Testis (tissue), 2 donors: ENCODE measurements around the gene CST11.

ENCODE experiments used
- CTCF ChIP-seq, 3 experiments: fragments of 450-650 bp in 2 of 3; fragments of 200-600 bp in 1 of 3; sonication (generic) in 1 of 3; IDR thresholded peaks; one replicate each; pipeline ENCODE4 v1.5.1; 2016 to 2019; ENCODE audit warnings: antibody characterized with exemption in 3 of 3, mild to moderate bottlenecking in 2 of 3, moderate library complexity in 1 of 3
- POLR2A ChIP-seq: fragments of 450-650 bp; IDR thresholded peaks from one replicate; pipeline ENCODE4 v1.6.1; 2017; ENCODE audit warnings: antibody characterized with exemption, mild to moderate bottlenecking, moderate library complexity

DNA sequence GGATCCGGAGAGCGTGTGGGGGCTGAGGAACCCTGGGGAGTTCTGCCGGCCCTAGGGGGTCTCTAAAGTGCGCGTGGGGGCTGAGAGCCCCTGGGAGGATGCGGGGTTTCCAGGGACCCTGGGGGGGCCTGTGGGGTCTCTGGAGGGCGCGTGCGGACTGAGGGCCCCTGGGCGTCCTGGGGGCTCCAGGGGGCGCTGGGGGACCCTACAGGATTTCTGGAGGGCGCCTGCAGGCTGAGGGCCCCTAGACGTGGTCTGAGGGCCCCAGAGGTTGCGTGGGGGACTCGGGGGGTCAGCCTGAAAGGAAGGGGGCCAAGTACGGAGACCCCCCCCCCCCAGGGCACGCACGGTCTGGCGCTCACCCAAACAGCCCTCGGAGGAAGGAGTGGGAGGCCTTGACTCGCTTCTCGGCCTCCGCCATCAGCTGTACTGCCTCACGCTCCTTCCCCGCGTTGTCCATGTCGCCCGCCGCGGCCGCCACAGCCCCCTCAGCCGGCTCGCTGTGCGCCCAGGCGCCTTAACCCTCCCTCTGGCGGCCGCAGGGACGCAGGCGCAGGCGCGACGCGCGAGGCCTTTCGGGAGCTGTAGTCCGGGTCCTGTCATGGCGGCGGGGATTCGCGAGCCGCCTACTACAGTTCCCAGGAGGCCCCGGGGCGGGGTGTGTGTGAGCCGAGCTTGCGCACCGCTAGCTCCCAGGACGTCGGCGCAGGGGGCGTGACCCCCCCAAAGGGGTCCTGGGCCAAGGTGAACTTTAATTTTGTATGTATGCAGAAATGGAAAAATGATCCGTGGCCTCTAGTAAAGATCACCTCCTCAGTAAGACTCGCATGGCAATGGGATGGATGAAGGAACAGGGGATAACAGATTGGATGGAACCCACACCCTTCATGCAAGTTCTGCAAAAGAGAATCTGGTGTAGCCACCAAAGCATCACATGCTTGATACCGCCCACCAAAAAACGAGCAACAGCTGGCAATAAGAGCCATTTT is 31.4 kb downstream of the CST11 start, which contains the start of gene NAPB:
- TF ChIP-seq CTCF (IDR thresholded peaks at IDR 0.05) (peak; percentile 46 to 89 (median 75)), POLR2A (peak; percentile 90)
